ENCODE results near the gene SGSM2. TPM values are rescaled to one million over a fixed set of nuclear protein-coding genes. Genes with fewer than 3 reads are reported as not detected.
A peak's percentile ranks its signal among the peaks of the same experiment; 100 is the strongest.

Gene SGSM2
- total RNA-seq, 4 donors from 2014 or later: 42.6 to 97.1 (median 56.5) TPM

- no peak for DNase-seq (ENCODE audit: low spot score in 2 of 2)
- 94% methylated on average over 22 of the region's 22 CpGs for WGBS, 2 donors
- H3K4me3 ChIP-seq (ENCODE audit: low read depth, poor library complexity, severe bottlenecking): no peak overlapping the region
- intact Hi-C loops (cut with DNase I; ENCODE audit: low total_unique reads): no loop called here
- TF ChIP-seq CTCF (IDR thresholded peaks at IDR 0.05) (no peak), POLR2A (IDR thresholded peaks at IDR 0.05) (no peak)
These were observed 37.5 kb upstream of the SGSM2 start for GRCh38 chr17:2299756-2300155.

DNA sequence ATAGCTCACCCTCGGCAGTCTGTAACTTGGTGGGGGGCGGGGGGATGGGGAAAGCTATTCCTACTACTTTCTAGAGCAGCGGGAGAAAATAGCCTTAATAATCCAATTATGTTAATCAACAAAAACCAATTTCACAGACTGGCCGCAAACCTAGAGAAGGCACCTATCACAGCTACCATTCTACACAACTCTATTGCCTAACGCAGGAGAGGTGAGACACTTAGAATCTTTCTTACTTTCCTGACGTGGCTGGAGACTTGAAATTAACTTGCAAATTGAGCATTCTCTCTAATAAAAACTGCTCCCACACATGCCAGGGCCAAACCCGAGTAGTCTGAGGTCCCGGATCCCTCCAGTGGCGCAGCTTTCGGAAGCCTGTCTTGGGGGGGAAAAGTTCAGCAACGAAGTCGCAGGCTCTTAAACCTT, 34.5 kb upstream of the SGSM2 start:
- TF ChIP-seq CTCF (IDR thresholded peaks at IDR 0.05) (no peak), POLR2A (IDR thresholded peaks at IDR 0.05) (no peak)
- WGBS, 2 donors: 1 to 2% methylated on average over 12 of the region's 12 CpGs
- DNase-seq (ENCODE audit: low spot score in 2 of 2): no peak
- peak overlapping the region; percentile 95 for H3K4me3 ChIP-seq (ENCODE audit: low read depth, poor library complexity, severe bottlenecking)
- intact Hi-C loops (cut with DNase I; ENCODE audit: low total_unique reads): no loop called here

- 1% methylated on average over 46 to 82 of the region's 108 CpGs for WGBS, 2 donors
- intact Hi-C loops (cut with DNase I; ENCODE audit: low total_unique reads): no loop called here
- H3K4me3 ChIP-seq (ENCODE audit: low read depth, poor library complexity, severe bottlenecking): peak within 1 kb of the TSS; percentile 95
- peak; percentile 80 to 98 for DNase-seq (ENCODE audit: low spot score in 2 of 2)
- TF ChIP-seq POLR2A (IDR thresholded peaks at IDR 0.05) (peak in 1 of 2 donors; percentile 22), CTCF (IDR thresholded peaks at IDR 0.05) (no peak)
These were observed 33.8 kb upstream of the SGSM2 start, which contains the start of the genes SMG6 and SRR for GRCh38 chr17:2303204-2304188. Gene SMG6, minus strand, starts transcription at chr17:2303785. Its CDS starts 65 bp downstream, at chr17:2303720. Gene SRR, plus strand, starts transcription at chr17:2303950. Its CDS starts 11,611 bp downstream, at chr17:2315561.

DNA sequence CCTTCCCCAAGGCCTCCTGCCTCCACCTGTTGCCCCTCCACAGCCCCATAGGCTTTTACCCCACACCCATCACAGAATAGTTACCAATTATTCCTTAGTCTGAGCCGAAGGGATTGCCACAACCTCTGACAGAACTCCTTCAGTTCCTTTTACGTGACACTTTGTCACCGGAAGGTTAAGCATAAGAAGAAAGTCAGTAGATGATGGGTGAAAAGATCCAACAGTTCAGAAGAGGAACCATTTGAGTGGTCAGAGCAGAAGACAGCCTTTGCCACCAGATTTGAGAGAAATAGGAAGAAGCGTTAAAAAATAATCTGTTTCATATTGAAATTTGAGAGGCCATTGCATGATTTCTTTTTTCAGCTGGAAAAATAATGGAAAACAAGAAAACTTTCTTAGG, 32.4 kb upstream of the SGSM2 start:
- TF ChIP-seq POLR2A (IDR thresholded peaks at IDR 0.05) (no peak), CTCF (IDR thresholded peaks at IDR 0.05) (no peak)
- H3K4me3 ChIP-seq (ENCODE audit: low read depth, poor library complexity, severe bottlenecking): no peak overlapping the region
- 86 to 88% methylated on average over 4 of the region's 4 CpGs for WGBS, 2 donors
- intact Hi-C loops (cut with DNase I; ENCODE audit: low total_unique reads): no loop called here
- DNase-seq (ENCODE audit: low spot score in 2 of 2): no peak

- WGBS, 2 donors: 65 to 72% methylated on average over 6 of the region's 6 CpGs
- intact Hi-C loops (cut with DNase I; ENCODE audit: low total_unique reads): no loop called here
- H3K4me3 ChIP-seq (ENCODE audit: low read depth, poor library complexity, severe bottlenecking): no peak overlapping the region
- DNase-seq (ENCODE audit: low spot score in 2 of 2): no peak
- no peak for TF ChIP-seq CTCF (IDR thresholded peaks at IDR 0.05)
- no peak for TF ChIP-seq POLR2A (IDR thresholded peaks at IDR 0.05)
These were observed 27.8 kb upstream of the SGSM2 start for GRCh38 chr17:2309338-2310154.

Data from lower leg skin (tissue), 4 donors.